Right renal cortex interstitium (tissue), 3 donors: Measurements from ENCODE around the gene KLHL40. TPM values are rescaled to one million over a fixed set of nuclear protein-coding genes. Genes with fewer than 3 reads are reported as not detected.
A peak's percentile ranks its signal among the peaks of the same experiment; 100 is the strongest.

Experiments
- DNase-seq, 3 donors: peaks; one replicate each; pipeline ENCODE4 v3.0.0-alpha.2; 2013; ENCODE audit warnings: low read depth in 3 of 3, low spot score in 2 of 3
- polyA plus RNA-seq, 3 donors: library from polyadenylated mRNA; unstranded; fragments of 120-200 nt; gene quantifications; one replicate each; pipeline ENCODE4 v1.2.1, GENCODE V29; 2013; ENCODE audit not compliant: insufficient read length in 3 of 3

KLHL40 gene
- polyA plus RNA-seq, 3 donors = not detected

DNA sequence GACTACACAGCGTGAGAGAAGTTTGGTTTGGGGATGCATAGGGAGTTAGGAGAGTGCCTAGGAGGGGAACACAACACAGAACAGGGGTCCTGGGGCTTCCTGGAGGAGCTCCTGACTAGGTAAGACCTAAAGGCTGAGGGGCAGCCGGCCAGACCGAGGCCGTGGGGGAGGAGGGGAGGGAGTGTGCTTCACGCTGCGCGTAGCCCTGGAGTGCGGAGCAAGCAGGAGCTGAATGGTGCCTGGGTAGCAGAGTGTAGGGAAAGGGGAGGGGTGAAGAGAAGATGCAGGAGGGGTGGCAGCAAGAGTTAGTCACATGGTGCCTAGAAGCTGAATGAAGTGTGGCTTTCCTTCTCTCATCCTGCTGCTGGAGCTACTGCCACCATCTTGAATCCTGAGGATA lies 49.7 kb downstream of the KLHL40 start:
- DNase-seq = no peak

DNA sequence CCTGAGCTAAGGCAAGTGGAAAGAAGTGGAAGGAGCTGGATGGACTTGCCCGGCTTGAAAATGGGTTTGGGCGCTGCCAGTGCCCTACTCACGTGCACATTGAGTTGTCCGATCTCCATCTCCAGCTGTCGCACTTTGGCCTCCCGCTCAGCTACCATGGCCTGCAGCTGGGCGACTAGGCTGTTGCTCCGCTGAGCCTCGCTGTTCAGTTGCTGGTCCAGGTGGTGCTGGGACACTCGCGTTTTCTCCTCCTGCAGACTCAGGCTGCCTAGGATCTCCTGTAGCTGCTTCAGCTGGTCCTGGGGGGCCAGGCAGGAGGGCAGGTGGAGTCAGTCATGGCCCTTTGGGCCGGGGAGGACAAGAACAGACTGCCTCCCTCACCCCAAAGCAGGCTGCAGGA lies 50.3 kb downstream of the KLHL40 start:
- DNase-seq = no peak

DNA sequence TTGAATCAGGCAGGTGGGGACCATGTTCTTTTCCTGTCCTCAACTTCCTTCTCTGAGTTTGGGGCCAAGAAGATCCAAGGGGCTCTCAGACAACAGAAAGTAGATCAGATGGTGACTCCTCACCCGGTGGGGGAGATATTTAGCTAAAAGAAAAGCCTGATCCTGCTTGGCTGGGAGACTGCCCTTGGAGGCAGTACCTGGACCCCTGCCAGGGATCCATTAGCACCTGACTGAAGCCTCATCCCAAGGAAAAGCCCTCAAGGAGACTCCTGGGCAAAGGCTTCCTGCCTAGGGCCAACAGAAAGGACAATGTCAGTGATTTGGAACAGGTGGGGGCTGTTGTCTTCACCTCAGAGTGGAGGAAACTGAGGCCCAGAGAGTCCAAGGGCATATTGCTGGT lies 50.7 kb downstream of the KLHL40 start:
- no peak for DNase-seq

- DNase-seq = no peak
These were observed 51.2 kb downstream of the KLHL40 start for GRCh38 chr3:42736531-42736930.

DNA sequence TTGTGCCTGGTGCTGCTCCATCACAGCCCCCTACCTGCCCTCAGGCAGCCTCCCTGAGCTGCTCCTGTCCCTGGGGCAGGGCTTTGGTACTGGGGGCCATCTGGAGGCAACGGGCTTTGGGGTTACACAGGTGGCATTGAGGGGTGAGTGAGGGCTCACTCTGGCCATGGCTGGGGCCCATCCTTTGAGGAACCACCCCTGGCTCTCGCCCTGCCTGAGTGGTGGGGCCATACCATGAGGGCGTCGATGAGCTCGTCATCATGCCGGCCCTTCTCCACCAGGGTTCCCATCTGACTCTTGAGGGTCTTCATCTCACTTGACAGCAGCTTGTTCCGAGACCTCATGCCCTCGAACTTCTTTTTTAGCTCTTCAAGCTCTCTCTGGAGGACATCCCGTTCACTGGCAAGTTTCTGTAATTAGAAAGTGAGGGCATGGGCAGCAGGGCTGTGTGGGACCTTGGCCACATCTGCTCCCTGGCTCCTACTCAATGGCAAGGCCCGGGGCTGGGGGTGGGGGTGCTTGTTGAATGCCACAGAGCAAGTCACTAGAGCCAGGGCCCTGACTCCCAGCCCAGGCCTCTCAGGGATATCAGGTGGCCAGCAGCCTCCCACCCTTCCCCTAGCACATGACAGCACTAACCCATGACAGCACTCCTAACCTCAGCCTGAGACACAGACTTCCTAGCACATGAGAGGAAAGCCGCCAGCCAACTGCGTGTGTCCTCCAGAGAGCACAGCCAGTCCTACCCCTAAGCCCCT lies 54.2 kb downstream of the KLHL40 start:
- DNase-seq = peak in 1 of 3 donors; percentile 39

GRCh38 chr3:42741796-42742195 lies 56.5 kb downstream of the KLHL40 start:
- DNase-seq = no peak

Other genes starting within 250 kb of the KLHL40 start
- gene VIPR1, start 182.9 kb upstream of the KLHL40 start, polyA plus RNA-seq = 1 to 10 TPM in 1 of 3 donors, under 1 TPM in 2; 0.74 to 1.3 (median 0.93) TPM
- gene SEC22C, start 103.6 kb upstream of the KLHL40 start, polyA plus RNA-seq = 10 to 100 TPM; 41.0 to 45.8 (median 44.6) TPM
- gene SS18L2, start 94.7 kb upstream of the KLHL40 start, polyA plus RNA-seq = 10 to 100 TPM; 24.3 to 24.6 (median 24.5) TPM
- gene NKTR, start 84.9 kb upstream of the KLHL40 start, polyA plus RNA-seq = 10 to 100 TPM; 57.4 to 67.2 (median 63.6) TPM
- 10 to 100 TPM; 14.5 to 15.6 (median 15.2) TPM for gene ZBTB47, start 31.8 kb upstream of the KLHL40 start, polyA plus RNA-seq
- under 1 TPM; 0.28 to 0.82 (median 0.35) TPM for gene HHATL, start 17.3 kb downstream of the KLHL40 start, polyA plus RNA-seq
- 1 to 10 TPM; 2.4 to 4.0 (median 2.4) TPM for gene CCDC13, start 87.7 kb downstream of the KLHL40 start, polyA plus RNA-seq
- gene HIGD1A, start 119.0 kb downstream of the KLHL40 start, polyA plus RNA-seq = 100 to 1,000 TPM; 168 to 202 (median 185) TPM
- 1 to 10 TPM; 1.8 to 2.0 (median 1.9) TPM for gene ACKR2, start 123.9 kb downstream of the KLHL40 start, polyA plus RNA-seq
- gene CYP8B1, start 190.3 kb downstream of the KLHL40 start, polyA plus RNA-seq = under 1 TPM; 0.67 to 0.87 (median 0.83) TPM
- 10 to 100 TPM; 18.9 to 23.4 (median 23.2) TPM for gene ZNF662, start 220.6 kb downstream of the KLHL40 start, polyA plus RNA-seq